HG02885 (cell line): Measurements from ENCODE around the gene RBAK.
"Not testable (repeated sequence)": the region's sequence is repeated elsewhere in the genome, so short reads cannot be mapped to it uniquely, and the experiment has no call there.

Experiments used
- ATAC-seq: cut with Tn5 transposase; IDR thresholded peaks from one replicate; pipeline ENCODE4 v1.9.1; 2021; ENCODE audit warnings: mild to moderate bottlenecking; ENCODE audit not compliant: unreplicated experiment, poor library complexity

RBAK gene

DNA sequence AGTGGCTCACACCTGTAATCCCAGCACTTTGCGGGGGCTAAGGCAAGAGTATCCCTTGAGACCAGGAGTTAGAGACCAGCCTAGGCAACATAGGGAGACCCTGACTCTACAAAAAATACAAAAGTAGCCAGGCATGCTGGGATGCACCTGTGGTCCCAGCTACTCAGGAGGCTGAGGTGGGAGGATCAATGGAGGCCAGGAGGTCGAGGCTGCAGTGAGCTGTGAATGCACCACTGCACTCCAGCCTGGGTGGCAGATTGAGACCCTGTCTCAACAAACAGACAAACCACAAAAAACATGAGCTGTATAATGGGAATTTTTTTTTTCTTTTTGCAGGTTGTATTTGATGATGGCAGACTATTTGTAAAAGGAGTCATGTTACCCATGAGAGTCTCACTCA is 1.5 kb downstream of the RBAK start:
- not testable (repeated sequence) for ATAC-seq

- no peak for ATAC-seq
These were observed 5.0 kb downstream of the RBAK start for GRCh38 chr7:5050676-5051075.

- ATAC-seq = not testable (repeated sequence)
These were observed 6.1 kb downstream of the RBAK start for GRCh38 chr7:5051731-5052130.

DNA sequence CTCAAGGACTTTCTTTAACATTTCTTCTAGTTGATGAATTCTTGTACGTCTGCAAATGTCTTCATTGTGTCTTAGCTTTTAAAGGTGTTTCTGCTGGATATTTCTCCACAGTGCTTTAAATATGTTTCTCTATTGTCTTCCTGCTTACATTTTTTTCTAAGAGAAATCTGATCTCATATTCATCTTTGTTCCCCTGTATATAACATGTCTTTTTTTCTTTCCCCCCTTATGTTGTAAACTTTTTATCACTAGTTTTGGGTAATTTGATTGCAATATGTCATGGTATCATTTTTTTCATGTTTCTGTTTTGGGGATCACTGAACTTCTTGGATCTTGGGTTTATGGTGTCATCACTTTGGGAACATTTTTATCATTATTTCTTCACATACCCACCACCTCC is 7.5 kb downstream of the RBAK start:
- no peak for ATAC-seq

- no peak for ATAC-seq
These were observed 18.0 kb downstream of the RBAK start for GRCh38 chr7:5063698-5064097.

DNA sequence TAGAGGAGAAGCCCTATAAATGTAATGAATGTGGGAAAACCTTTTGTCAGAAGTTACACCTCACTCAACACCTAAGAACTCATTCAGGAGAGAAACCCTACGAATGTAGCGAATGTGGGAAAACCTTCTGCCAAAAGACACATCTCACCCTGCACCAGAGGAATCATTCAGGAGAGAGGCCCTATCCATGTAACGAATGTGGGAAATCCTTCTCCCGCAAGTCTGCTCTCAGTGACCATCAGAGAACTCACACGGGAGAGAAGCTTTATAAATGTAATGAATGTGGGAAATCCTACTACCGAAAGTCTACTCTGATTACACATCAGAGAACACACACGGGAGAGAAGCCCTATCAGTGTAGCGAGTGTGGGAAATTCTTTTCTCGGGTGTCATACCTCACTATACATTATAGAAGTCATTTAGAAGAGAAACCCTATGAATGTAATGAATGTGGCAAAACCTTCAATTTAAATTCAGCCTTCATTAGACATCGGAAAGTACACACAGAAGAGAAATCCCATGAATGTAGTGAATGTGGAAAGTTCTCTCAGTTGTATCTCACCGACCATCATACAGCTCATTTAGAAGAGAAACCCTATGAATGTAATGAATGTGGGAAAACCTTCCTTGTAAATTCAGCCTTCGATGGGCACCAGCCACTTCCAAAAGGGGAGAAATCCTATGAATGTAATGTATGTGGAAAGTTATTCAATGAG is 18.9 kb downstream of the RBAK start:
- ATAC-seq = no peak

DNA sequence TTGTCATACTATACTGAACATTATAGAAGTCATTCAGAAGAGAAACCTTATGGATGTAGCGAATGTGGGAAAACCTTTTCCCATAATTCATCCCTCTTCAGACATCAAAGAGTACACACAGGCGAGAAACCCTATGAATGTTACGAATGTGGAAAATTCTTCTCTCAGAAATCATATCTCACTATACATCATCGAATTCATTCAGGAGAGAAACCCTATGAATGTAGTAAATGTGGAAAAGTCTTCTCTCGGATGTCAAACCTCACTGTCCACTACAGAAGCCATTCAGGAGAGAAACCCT is 19.4 kb downstream of the RBAK start:
- ATAC-seq = no peak

- ATAC-seq = no peak
These were observed 22.9 kb downstream of the RBAK start for GRCh38 chr7:5068521-5068920.

GRCh38 chr7:5070206-5070605 is 24.5 kb downstream of the RBAK start:
- no peak for ATAC-seq

DNA sequence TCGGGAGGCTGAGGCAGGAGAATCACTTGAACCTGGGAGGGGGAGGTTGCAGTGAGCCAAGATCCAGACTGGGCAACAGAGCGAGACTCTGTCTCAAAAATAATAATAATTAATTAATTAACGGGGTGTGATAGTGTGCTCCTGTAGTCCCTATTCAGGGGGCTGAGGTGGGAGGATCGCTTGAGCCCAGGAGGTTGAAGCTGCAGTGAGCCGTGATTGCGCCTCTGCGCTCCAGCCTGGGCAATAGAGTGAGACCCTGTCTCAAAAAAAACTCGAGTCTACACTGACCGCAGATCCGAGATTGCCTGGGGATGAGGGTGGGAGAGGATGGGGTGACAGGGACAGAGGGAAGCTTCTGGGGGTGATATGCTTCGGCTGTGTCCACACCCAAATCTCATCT is 29.5 kb downstream of the RBAK start:
- not testable (repeated sequence) for ATAC-seq

DNA sequence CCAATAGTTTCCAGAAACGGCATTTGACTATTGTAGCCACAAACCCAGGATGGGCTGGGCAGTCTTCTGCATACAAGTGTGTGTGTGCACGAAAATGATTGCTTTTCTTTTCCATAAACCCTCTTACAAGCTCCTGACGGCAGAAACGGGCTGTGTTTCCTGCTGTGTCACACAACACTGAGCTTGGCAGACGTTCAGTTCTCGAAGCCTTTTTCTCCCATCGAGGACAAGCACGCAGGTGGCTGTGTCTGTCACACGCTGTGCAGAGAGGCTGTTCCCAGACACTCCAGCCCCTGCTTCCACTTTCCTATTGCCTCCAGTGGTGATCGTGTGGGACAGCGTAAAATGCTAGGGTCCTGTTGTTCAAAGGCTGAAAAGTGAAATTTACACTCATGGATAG is 32.1 kb downstream of the RBAK start:
- ATAC-seq = no peak

- no peak for ATAC-seq
These were observed 37.1 kb downstream of the RBAK start for GRCh38 chr7:5082806-5083205.

GRCh38 chr7:5083311-5083711 is 37.7 kb downstream of the RBAK start:
- ATAC-seq = no peak

GRCh38 chr7:5086256-5086655 is 40.6 kb downstream of the RBAK start:
- no peak for ATAC-seq

GRCh38 chr7:5088228-5088833 is 42.7 kb downstream of the RBAK start:
- ATAC-seq = not testable (repeated sequence)

DNA sequence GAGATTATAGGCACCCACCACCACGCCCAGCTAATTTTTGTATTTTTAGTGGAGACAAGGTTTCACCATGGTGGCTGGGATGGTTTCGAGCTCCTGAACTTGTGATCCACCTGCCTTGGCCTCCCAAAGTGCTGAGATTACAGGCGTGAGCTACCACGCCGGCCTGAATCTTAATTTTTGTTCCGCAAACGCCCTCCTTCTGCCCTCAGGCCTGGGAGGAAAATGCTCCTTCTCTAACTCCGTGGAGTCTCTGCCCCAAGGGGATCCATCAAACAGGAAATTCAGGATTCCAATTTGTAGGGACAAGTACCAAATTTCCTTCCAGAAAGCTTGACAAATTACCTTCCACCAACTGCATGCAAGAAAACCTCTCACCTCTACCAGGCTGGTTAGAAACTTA is 43.2 kb downstream of the RBAK start:
- ATAC-seq = no peak

DNA sequence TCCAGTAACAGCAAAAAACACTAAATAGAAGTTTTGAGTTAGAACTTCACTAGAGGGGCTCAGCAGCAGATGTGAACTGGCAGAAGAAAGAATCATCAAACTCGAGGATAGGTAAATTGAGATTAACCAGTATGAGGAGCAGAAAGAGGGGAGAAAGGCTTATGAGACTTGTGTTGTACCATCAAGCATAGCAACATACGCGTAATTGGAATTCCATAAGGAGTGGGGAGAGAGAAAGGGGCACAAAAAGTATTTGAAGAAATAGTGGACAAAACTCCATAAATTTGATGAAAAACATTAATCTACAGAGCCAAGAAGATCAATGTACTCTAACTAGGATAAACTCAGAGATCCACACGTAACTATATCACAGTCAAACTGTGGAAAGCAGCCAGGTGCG is 48.3 kb downstream of the RBAK start:
- ATAC-seq = no peak

DNA sequence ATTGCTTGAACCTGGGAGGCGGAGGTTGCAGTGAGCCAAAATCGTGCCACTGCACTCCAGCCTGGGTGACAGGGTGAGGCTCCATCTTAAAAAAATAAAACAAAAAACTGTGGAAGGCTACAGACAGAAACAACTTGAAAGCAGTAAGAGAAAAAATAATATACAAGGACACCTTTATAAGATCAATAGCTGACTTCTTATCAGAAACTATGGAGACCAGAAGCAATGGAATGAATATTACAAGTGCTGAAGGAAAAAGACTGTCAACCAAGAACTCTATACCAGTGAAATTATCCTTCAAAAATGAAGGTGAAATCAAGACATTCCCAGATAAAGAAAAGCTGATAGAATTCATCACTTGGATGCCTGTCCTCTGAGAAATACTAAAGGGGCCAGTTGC is 49.0 kb downstream of the RBAK start:
- ATAC-seq = no peak

DNA sequence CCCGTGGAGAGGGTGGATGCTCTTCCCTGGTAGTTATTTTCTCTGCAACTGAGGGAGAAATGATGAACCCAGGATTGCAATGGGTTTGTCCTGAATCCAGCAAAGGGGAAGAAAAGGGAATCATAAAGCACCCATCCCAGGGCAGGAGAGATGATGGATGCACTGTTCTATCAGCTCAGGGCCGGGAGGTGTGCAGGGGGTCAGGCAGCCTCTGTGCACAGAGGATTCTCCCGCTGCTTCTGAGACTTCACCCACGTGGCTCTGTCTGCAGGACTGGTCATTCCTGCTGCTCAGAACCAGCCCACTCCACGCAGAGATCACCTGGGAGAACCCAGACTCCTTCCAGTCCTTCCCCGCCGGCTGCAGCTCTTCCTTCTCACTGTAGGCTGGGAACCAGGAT is 70.7 kb downstream of the RBAK start:
- ATAC-seq = no peak

DNA sequence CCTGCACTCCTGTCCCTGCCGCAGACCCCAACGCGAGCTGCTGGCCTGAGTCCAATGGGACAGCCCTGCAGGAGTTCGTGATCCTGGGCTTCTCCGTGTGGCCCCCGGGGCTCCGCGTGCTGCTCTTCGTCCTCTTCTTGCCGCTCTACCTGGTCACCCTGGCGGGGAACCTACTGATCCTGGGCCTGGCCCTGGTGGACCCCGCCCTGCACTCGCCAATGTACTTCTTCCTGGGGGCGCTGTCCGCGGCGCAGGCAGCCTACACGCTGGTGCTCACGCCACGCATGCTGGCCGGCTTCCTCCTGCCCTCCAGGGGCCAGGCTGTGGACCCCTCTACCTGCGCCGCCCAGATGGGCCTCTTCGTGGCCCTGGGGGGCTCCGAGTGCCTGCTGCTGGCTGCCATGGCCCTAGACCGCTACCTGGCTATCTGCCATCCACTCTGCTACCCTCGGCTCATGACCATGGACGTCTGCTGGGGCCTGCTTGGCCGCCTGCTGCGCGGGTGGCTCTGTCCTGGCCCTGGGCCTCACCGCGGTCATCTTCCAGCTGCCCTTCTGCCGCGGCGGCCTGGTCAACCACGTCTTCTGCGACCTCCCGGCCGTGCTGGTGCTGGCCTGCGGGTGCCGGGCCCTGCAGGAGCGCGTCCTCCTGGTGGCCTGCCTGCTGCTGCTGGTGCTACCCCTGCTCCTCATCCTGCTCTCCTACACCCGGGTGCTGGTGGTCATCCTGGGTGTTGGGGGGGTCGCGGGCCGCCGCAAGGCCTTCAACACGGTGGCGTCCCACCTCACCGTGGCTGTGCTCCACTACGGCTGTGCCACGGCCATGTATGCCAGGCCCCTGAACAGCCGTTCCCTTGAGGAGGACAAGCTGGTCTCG is 71.7 kb downstream of the RBAK start:
- ATAC-seq = no peak
